ENCODE measurements around the gene ZFPL1.

DNA sequence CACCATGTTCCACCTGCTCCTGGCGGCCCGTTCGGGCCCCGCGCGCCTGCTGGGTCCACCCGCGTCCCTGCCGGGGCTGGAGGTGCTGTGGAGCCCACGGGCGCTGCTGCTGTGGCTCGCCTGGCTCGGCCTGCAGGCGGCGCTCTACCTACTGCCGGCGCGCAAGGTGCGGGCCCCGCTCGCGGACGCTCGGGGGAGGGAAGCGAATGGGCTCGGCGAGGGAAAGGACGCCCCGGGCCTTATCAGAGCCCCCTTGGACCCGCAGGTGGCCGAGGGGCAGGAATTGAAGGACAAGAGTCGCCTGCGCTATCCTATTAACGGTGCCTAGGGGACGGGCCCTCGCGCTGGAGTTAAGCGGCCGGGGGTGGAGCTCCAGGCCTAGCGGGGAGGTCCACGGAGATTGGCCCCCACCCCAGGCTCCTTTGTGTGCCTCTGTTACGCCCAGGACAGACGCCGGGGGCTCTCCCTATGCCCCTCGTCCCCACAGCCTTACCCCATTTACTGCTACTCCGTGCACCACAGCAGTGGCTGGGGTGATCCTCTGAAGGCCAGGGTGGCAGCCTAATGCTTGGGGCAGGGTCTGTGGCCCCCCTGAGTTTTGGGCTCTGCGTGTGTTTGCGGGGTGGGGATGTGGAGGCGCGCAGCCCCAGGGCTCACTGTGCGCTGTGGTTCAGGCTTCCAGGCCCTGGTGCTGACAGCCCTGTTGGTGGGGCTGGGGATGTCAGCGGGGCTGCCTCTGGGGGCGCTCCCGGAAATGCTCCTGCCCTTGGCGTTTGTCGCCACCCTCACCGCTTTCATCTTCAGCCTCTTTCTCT, 28.7 kb downstream of the ZFPL1 start:
- TF ChIP-seq CTCF (IDR thresholded peaks at IDR 0.05) (peak; percentile 83 to 85 (median 83)), POLR2A (IDR thresholded peaks at IDR 0.05) (no peak)
